IMR-90 (cell line): Measurements from ENCODE around the gene INPP4A. TPM values are rescaled to one million over a fixed set of nuclear protein-coding genes. Genes with fewer than 3 reads are reported as not detected.
A peak's percentile ranks its signal among the peaks of the same experiment; 100 is the strongest.

Source experiments
- ATAC-seq: fragments of 200-7000 bp; cut with Tn5 transposase; 2 replicates; pipeline ENCODE4 v1.9.1; 2020; ENCODE audit warnings: low read depth, mild to moderate bottlenecking, moderate library complexity
- BruUV-seq: library from RNA; stranded (reverse); fragments of 400-500 nt; replicated peaks from 2 replicates; lab custom pipeline; 2021; lab: Mats Ljungman, UMichigan
- CTCF ChIA-PET: fragments of 300-600 bp; formaldehyde crosslinking; extraction: SDS; loops from one replicate; lab custom pipeline; 2021; ENCODE audit warnings: antibody characterized with exemption; lab: Yijun Ruan, JAX
- POLR2A ChIA-PET: fragments of 300-600 bp; sonication (Branson Sonifier 250); formaldehyde crosslinking; loops from one replicate; lab custom pipeline; 2022; ENCODE audit warnings: antibody characterized with exemption; ENCODE audit not compliant: unreplicated experiment; lab: Charles Lee
- DNase-seq: peaks from one replicate; pipeline ENCODE4 v3.0.0; 2013
- H2AFZ ChIP-seq: replicated peaks from 2 replicates; pipeline ENCODE3; 2013; ENCODE audit warnings: low read length, mild to moderate bottlenecking; ENCODE audit not compliant: poor library complexity
- H2AK5ac ChIP-seq: 2 replicates; pipeline ENCODE4 v1.6.1; 2013; ENCODE audit warnings: low read depth, low read length, inconsistent platforms
- H2AK9ac ChIP-seq: replicated peaks from 2 replicates; pipeline ENCODE3; 2013; ENCODE audit warnings: mild to moderate bottlenecking, low read depth, low read length, moderate library complexity; ENCODE audit not compliant: poor library complexity
- H2BK120ac ChIP-seq: 2 replicates; pipeline ENCODE4 v1.6.1; 2013; ENCODE audit warnings: low read depth, low read length, inconsistent platforms
- H2BK15ac ChIP-seq: 3 replicates; pipeline ENCODE4 v1.6.1; 2013; ENCODE audit warnings: low read depth, low read length, inconsistent platforms
- H2BK20ac ChIP-seq: 2 replicates; pipeline ENCODE4 v1.6.1; 2013; ENCODE audit warnings: low read depth, mild to moderate bottlenecking, inconsistent platforms, low read length, moderate library complexity
- H2BK5ac ChIP-seq: 2 replicates; pipeline ENCODE4 v1.6.1; 2013; ENCODE audit warnings: mild to moderate bottlenecking, low read depth, low read length, inconsistent platforms; ENCODE audit not compliant: poor library complexity, severe bottlenecking
- H3K14ac ChIP-seq: replicated peaks from 2 replicates; pipeline ENCODE4 v1.6.1; 2013; ENCODE audit warnings: low read depth, low read length, inconsistent platforms
- H3K18ac ChIP-seq: 2 replicates; pipeline ENCODE4 v1.6.1; 2013; ENCODE audit warnings: low read depth, low read length, control low read depth
- H3K23ac ChIP-seq: 2 replicates; pipeline ENCODE4 v1.6.1; 2013; ENCODE audit warnings: low read depth, low read length, inconsistent platforms
- H3K27ac ChIP-seq: 2 replicates; pipeline ENCODE4 v1.5.1; 2013; ENCODE audit warnings: mild to moderate bottlenecking, control low read depth, low read length; ENCODE audit not compliant: insufficient read depth
- H3K27me3 ChIP-seq: 2 replicates; pipeline ENCODE4 v1.6.1; 2013; ENCODE audit warnings: low read length; ENCODE audit not compliant: control insufficient read depth, insufficient read depth
- H3K36me3 ChIP-seq: 2 replicates; pipeline ENCODE4 v1.6.1; 2013; ENCODE audit warnings: low read length, mixed read lengths; ENCODE audit not compliant: control insufficient read depth, insufficient read depth
- H3K4ac ChIP-seq: 2 replicates; pipeline ENCODE4 v1.6.1; 2013; ENCODE audit warnings: low read depth, low read length, inconsistent platforms
- H3K4me1 ChIP-seq: 2 replicates; pipeline ENCODE4 v1.6.1; 2013; ENCODE audit warnings: low read length, mixed read lengths; ENCODE audit not compliant: control insufficient read depth, insufficient read depth
- H3K4me2 ChIP-seq: 2 replicates; pipeline ENCODE4 v1.6.1; 2013; ENCODE audit warnings: low read depth, mild to moderate bottlenecking, control low read depth, low read length, moderate library complexity
- H3K4me3 ChIP-seq: 2 replicates; pipeline ENCODE4 v1.5.1; 2013; ENCODE audit warnings: low read depth, mild to moderate bottlenecking, control low read depth, low read length, moderate library complexity; ENCODE audit not compliant: insufficient read depth
- H3K56ac ChIP-seq: 2 replicates; pipeline ENCODE4 v1.6.1; 2013; ENCODE audit warnings: low read length, inconsistent platforms; ENCODE audit not compliant: insufficient read depth; ENCODE audit errors: extremely low read depth
- H3K79me1 ChIP-seq, 2 experiments: 2 replicates each; pipeline ENCODE4 v1.6.1; 2013; ENCODE audit warnings: low read length in 2 of 2, inconsistent platforms in 1 of 2, low read depth in 1 of 2
- H3K9ac ChIP-seq: 2 replicates; pipeline ENCODE4 v1.6.1; 2013; ENCODE audit warnings: low read depth, low read length, control low read depth
- H3K9me1 ChIP-seq: 2 replicates; pipeline ENCODE4 v1.6.1; 2013; ENCODE audit warnings: low read length, inconsistent platforms; ENCODE audit not compliant: insufficient read depth
- H3K9me3 ChIP-seq: 2 replicates; pipeline ENCODE4 v1.6.1; 2013; ENCODE audit warnings: low read length; ENCODE audit not compliant: control insufficient read depth, insufficient read depth
- H4K20me1 ChIP-seq: 2 replicates; pipeline ENCODE4 v1.6.1; 2013; ENCODE audit warnings: low read length, inconsistent platforms; ENCODE audit not compliant: insufficient read depth
- H4K5ac ChIP-seq: 2 replicates; pipeline ENCODE4 v1.6.1; 2013; ENCODE audit warnings: mild to moderate bottlenecking, low read depth, low read length, control low read depth
- H4K8ac ChIP-seq, 2 experiments: 2 replicates each; pipeline ENCODE4 v1.6.1; 2013; ENCODE audit warnings: low read depth in 2 of 2, low read length in 2 of 2, control low read depth in 1 of 2, inconsistent platforms in 1 of 2
- H4K91ac ChIP-seq: 2 replicates; pipeline ENCODE4 v1.6.1; 2013; ENCODE audit warnings: low read depth, low read length, inconsistent platforms; ENCODE audit not compliant: insufficient read depth
- ELK1 ChIP-seq: fragments of 150-350 bp; IDR thresholded peaks from 2 replicates; pipeline ENCODE4 v1.6.1; 2016; ENCODE audit warnings: low read depth, mild to moderate bottlenecking, low read length, moderate library complexity, borderline replicate concordance
- FOS ChIP-seq: fragments of 150-350 bp; IDR thresholded peaks from 2 replicates; pipeline ENCODE4 v1.6.1; 2016; ENCODE audit warnings: low read depth, low read length
- MAFK ChIP-seq: IDR thresholded peaks from 2 replicates; pipeline ENCODE4 v1.6.1; 2012; ENCODE audit warnings: low read depth, low read length, improper control_type of control experiment
- MAZ ChIP-seq: IDR thresholded peaks from 2 replicates; pipeline ENCODE4 v1.6.1; 2012; ENCODE audit warnings: low read depth, mild to moderate bottlenecking, low read length, improper control_type of control experiment, moderate library complexity, borderline replicate concordance
- MXI1 ChIP-seq: IDR thresholded peaks from 2 replicates; pipeline ENCODE4 v1.6.1; 2012; ENCODE audit warnings: low read depth, mild to moderate bottlenecking, low read length, moderate library complexity, borderline replicate concordance
- RFX5 ChIP-seq: IDR thresholded peaks from 2 replicates; pipeline ENCODE4 v1.8.0; 2012; ENCODE audit warnings: low read depth, mild to moderate bottlenecking, low read length, moderate library complexity
- SMC3 ChIP-seq: fragments of 150-350 bp; IDR thresholded peaks from 2 replicates; pipeline ENCODE4 v1.6.1; 2016; ENCODE audit warnings: low read depth, mild to moderate bottlenecking, antibody characterized with exemption, low read length, moderate library complexity
- WGBS, 2 experiments: methylation state at CpG; one replicate each; pipeline versions ENCODE4 v1.1.5 to v1.1.7; 2013; ENCODE audit warnings: missing lambda C conversion rate in 2 of 2; ENCODE audit not compliant: insufficient read length in 1 of 2; ENCODE audit errors: extremely low coverage in 2 of 2; 5-methylcytosine and 5-hydroxymethylcytosine counted together
- dilution Hi-C: fragments of 300-500 bp; cut with HindIII; formaldehyde crosslinking; loops from one replicate; pipeline ENCODE4 v1.14.3; 2018; ENCODE audit warnings: low sequenced_read_pairs; ENCODE audit not compliant: unreplicated experiment
- in situ Hi-C: fragments of 300-500 bp; cut with MboI; formaldehyde crosslinking; loops from 3 replicates; pipeline ENCODE4 v1.14.3; 2019; ENCODE audit warnings: low sequenced_read_pairs, inconsistent platforms, mixed read lengths
- intact Hi-C: fragments of 100-400 bp; cut with micrococcal nuclease; formaldehyde crosslinking; loops from 2 replicates; pipeline ENCODE4 v1.10.0; 2022
- polyA plus RNA-seq, 3 experiments: library from polyadenylated mRNA; depleted of rRNA; stranded (reverse); fragments of >200 nt; gene quantifications; 2 replicates each; pipeline ENCODE4 v1.2.3, GENCODE V29; 2012; ENCODE audit warnings: low replicate concordance in 1 of 3
- total RNA-seq: library from RNA; depleted of rRNA; stranded (reverse); fragments of >200 nt; gene quantifications from 2 replicates; pipeline ENCODE4 v1.2.3, GENCODE V29; 2012

The INPP4A gene
- total and polyA plus RNA-seq, 2 of the 4 experiments (the other 2 are of a cell fraction): 14.5 to 27.1 TPM

- no peak for DNase-seq
- ChIA-PET POLR2A (no interaction called here), CTCF (no interaction called here)
- BruUV-seq: no TSS peak
- no peaks in the 10 kb centered on the region for H3K9me3 ChIP-seq
- H3K14ac ChIP-seq: no peak overlapping the region
- H2BK5ac ChIP-seq: no peak overlapping the region
- no peak overlapping the region for H2AK5ac ChIP-seq
- peaks cover 21% of the 10 kb centered on the region for H3K4me1 ChIP-seq
- H3K4ac ChIP-seq: no peak overlapping the region
- peaks cover 39% of the 10 kb centered on the region for H4K20me1 ChIP-seq
- no peak for ATAC-seq
- H3K4me3 ChIP-seq: no peak overlapping the region
- no peak overlapping the region for H3K23ac ChIP-seq
- H2AK9ac ChIP-seq: peak overlapping the region; percentile 52
- in situ Hi-C loops (no loop called here), dilution Hi-C loops (no loop called here), intact Hi-C loops (no loop called here)
- peaks cover 29 to 90% of the 10 kb centered on the region in 2 experiments for H3K79me1 ChIP-seq
- no peak overlapping the region for H3K27ac ChIP-seq
- H3K36me3 ChIP-seq: no peaks in the 10 kb centered on the region
- no peak for TF ChIP-seq ELK1
- TF ChIP-seq MXI1: no peak
- TF ChIP-seq SMC3: no peak
- TF ChIP-seq FOS: no peak
- TF ChIP-seq RFX5: no peak
- TF ChIP-seq MAZ: no peak
- TF ChIP-seq MAFK: no peak
- H2AFZ ChIP-seq: no peak overlapping the region
- no peak overlapping the region for H3K4me2 ChIP-seq
- H4K91ac ChIP-seq: no peak overlapping the region
- no peak overlapping the region for H4K8ac ChIP-seq
- no peak overlapping the region for H3K9ac ChIP-seq
- no peak overlapping the region for H2BK120ac ChIP-seq
- H3K56ac ChIP-seq: no peak overlapping the region
- no peak overlapping the region for H2BK15ac ChIP-seq
- no peak overlapping the region for H4K5ac ChIP-seq
- WGBS, 2 experiments: 90% methylated on average over 2 of the region's 11 CpGs; no CpG with 5 or more reads in 1 of the 2 experiments
- H2BK20ac ChIP-seq: no peak overlapping the region
- H3K18ac ChIP-seq: no peak overlapping the region
- peaks cover 37% of the 10 kb centered on the region for H3K9me1 ChIP-seq
- H3K27me3 ChIP-seq: no peaks in the 10 kb centered on the region
Observed at GRCh38 chr2:98463081-98463481, 18.4 kb downstream of the INPP4A start.
